OCI-LY1 (cell line): ENCODE data around the gene ARMC9.

Experiments used
- EZH2 ChIP-seq: fragments of 200-600 bp; sonication (generic), shearing (Covaris generic); IDR thresholded peaks from 2 replicates; pipeline ENCODE4 v1.8.0; 2017; ENCODE audit warnings: borderline replicate concordance, mixed run types, mild to moderate bottlenecking, antibody characterized with exemption, low read length, moderate library complexity, mixed read lengths
- TF ChIP-seq, protein P1 (sequence below): fragments of 200-600 bp; sonication (generic), shearing (Covaris generic); IDR thresholded peaks from 2 replicates; pipeline ENCODE4 v1.5.1; 2017; ENCODE audit warnings: mild to moderate bottlenecking, antibody characterized with exemption, low read length, moderate library complexity, mixed read lengths

DNA sequence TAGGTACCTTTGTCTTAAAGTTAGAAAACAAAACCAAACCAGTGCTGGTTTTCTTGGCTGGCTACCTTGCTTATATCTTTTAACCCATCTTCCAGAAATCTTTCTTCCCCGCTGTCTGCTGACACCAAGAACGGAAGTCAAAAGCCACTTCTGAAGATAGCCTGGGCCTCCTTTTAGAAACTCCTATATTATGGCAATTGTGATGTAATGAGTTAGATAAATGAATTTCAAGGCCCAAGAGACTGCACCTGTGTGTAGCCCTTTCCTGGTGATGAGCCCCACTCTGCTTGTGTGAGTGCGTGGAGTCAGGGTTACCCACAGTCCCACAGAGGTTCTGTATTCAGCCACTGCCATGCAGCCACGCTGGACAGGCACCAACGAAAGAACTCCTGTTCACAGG is 60.7 kb downstream of the ARMC9 start:
- TF ChIP-seq, protein P1, sequence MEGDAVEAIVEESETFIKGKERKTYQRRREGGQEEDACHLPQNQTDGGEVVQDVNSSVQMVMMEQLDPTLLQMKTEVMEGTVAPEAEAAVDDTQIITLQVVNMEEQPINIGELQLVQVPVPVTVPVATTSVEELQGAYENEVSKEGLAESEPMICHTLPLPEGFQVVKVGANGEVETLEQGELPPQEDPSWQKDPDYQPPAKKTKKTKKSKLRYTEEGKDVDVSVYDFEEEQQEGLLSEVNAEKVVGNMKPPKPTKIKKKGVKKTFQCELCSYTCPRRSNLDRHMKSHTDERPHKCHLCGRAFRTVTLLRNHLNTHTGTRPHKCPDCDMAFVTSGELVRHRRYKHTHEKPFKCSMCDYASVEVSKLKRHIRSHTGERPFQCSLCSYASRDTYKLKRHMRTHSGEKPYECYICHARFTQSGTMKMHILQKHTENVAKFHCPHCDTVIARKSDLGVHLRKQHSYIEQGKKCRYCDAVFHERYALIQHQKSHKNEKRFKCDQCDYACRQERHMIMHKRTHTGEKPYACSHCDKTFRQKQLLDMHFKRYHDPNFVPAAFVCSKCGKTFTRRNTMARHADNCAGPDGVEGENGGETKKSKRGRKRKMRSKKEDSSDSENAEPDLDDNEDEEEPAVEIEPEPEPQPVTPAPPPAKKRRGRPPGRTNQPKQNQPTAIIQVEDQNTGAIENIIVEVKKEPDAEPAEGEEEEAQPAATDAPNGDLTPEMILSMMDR: no peak
- TF ChIP-seq EZH2: no peak
